Inferior parietal cortex (tissue), 1 donor: ENCODE measurements around the gene DTX1.
A peak's percentile ranks its signal among the peaks of the same experiment; 100 is the strongest.

Experiments
- DNase-seq: peaks from one replicate; pipeline ENCODE4 v3.0.0-alpha.2; 2016; ENCODE audit errors: extremely low spot score

The DTX1 gene

GRCh38 chr12:113056631-113057488, at the start of gene DTX1:
TSS of gene DTX1 (plus strand) at chr12:113056730. CDS start at chr12:113058193, 1,463 bp downstream.
- no peak for DNase-seq

GRCh38 chr12:113007166-113007565, 49.4 kb upstream of the DTX1 start:
- no peak for DNase-seq

- no peak for DNase-seq
These were observed 45.8 kb upstream of the DTX1 start for GRCh38 chr12:113010701-113011100.

- no peak for DNase-seq
These were observed 42.0 kb upstream of the DTX1 start for GRCh38 chr12:113014565-113014964.

GRCh38 chr12:113016796-113017195, 39.7 kb upstream of the DTX1 start:
- no peak for DNase-seq

- DNase-seq: no peak
These were observed 37.5 kb upstream of the DTX1 start for GRCh38 chr12:113019025-113019424.

- no peak for DNase-seq
These were observed 35.0 kb upstream of the DTX1 start for GRCh38 chr12:113021500-113021899.

- no peak for DNase-seq
These were observed 33.8 kb upstream of the DTX1 start for GRCh38 chr12:113022563-113023297.

GRCh38 chr12:113027726-113028125, 28.8 kb upstream of the DTX1 start:
- no peak for DNase-seq

GRCh38 chr12:113030875-113031525, 25.5 kb upstream of the DTX1 start:
- DNase-seq: peak; percentile 65

GRCh38 chr12:113039911-113040445, 16.6 kb upstream of the DTX1 start:
- DNase-seq: no peak

- DNase-seq: no peak
These were observed 15.8 kb upstream of the DTX1 start for GRCh38 chr12:113040722-113041171.

GRCh38 chr12:113041560-113041959, 15.0 kb upstream of the DTX1 start:
- DNase-seq: no peak

- DNase-seq: no peak
These were observed 13.3 kb upstream of the DTX1 start for GRCh38 chr12:113043240-113043639.

GRCh38 chr12:113044516-113044915, 12.0 kb upstream of the DTX1 start:
- no peak for DNase-seq

- DNase-seq: peak; percentile 89
These were observed 7.8 kb upstream of the DTX1 start for GRCh38 chr12:113048716-113049127.

- DNase-seq: no peak
These were observed 6.4 kb upstream of the DTX1 start for GRCh38 chr12:113049976-113050742.

GRCh38 chr12:113050795-113051194, 5.7 kb upstream of the DTX1 start:
- no peak for DNase-seq

- DNase-seq: no peak
These were observed 4.8 kb upstream of the DTX1 start for GRCh38 chr12:113051759-113052158.

GRCh38 chr12:113052326-113052725, 4.2 kb upstream of the DTX1 start:
- no peak for DNase-seq

- no peak for DNase-seq
These were observed 1.5 kb upstream of the DTX1 start for GRCh38 chr12:113054948-113055486.
